ENCODE results near the gene BATF.
A peak's percentile ranks its signal among the peaks of the same experiment; 100 is the strongest.

The BATF gene

GRCh38 chr14:75578786-75579337 lies 56.6 kb downstream of the BATF start:
- Histone ChIP-seq H3K9me3 (ENCODE audit: control insufficient read depth, low read length) (no peaks in the 10 kb centered on the region), H2AFZ (peak overlapping the region; percentile 97), H3K9ac (peak overlapping the region; percentile 16), H3K4me1 (peaks cover 8% of the 10 kb centered on the region), H3K4me2 (ENCODE audit: low read length) (peak overlapping the region; percentile 87), H3K27ac (peak overlapping the region; percentile 93), H3K36me3 (ENCODE audit: control insufficient read depth, insufficient read depth, low read length) (no peaks in the 10 kb centered on the region), H3K79me2 (peaks cover 8% of the 10 kb centered on the region), H3K4me3 (ENCODE audit: low read depth, low read length) (peak overlapping the region; percentile 55), H3K27me3 (ENCODE audit: control insufficient read depth, insufficient read depth, low read length) (no peaks in the 10 kb centered on the region)
- TF ChIP-seq CTCF (IDR thresholded peaks at IDR 0.05), result peak; percentile 59

- no peak for TF ChIP-seq CTCF (IDR thresholded peaks at IDR 0.05)
- Histone ChIP-seq H2AFZ (peak overlapping the region; percentile 97), H3K27me3 (ENCODE audit: control insufficient read depth, insufficient read depth, low read length) (no peaks in the 10 kb centered on the region), H3K36me3 (ENCODE audit: control insufficient read depth, insufficient read depth, low read length) (no peaks in the 10 kb centered on the region), H3K9ac (no peak overlapping the region), H3K4me1 (peaks cover 8% of the 10 kb centered on the region), H3K4me3 (ENCODE audit: low read depth, low read length) (peak overlapping the region; percentile 55), H3K27ac (peak overlapping the region; percentile 93), H3K4me2 (ENCODE audit: low read length) (peak overlapping the region; percentile 87), H3K79me2 (peaks cover 11% of the 10 kb centered on the region), H3K9me3 (ENCODE audit: control insufficient read depth, low read length) (no peaks in the 10 kb centered on the region)
These were observed 57.1 kb downstream of the BATF start for GRCh38 chr14:75579338-75579864.

- TF ChIP-seq CTCF (IDR thresholded peaks at IDR 0.05), result no peak
- peaks cover 11% of the 10 kb centered on the region for H3K79me2 ChIP-seq
- H2AFZ ChIP-seq, result no peak overlapping the region
- H3K4me1 ChIP-seq, result peaks cover 8% of the 10 kb centered on the region
- H3K27me3 ChIP-seq (ENCODE audit: control insufficient read depth, insufficient read depth, low read length), result no peaks in the 10 kb centered on the region
- H3K27ac ChIP-seq, result no peak overlapping the region
- H3K4me2 ChIP-seq (ENCODE audit: low read length), result no peak overlapping the region
- no peaks in the 10 kb centered on the region for H3K36me3 ChIP-seq (ENCODE audit: control insufficient read depth, insufficient read depth, low read length)
- H3K9ac ChIP-seq, result no peak overlapping the region
- no peak overlapping the region for H3K4me3 ChIP-seq (ENCODE audit: low read depth, low read length)
- no peaks in the 10 kb centered on the region for H3K9me3 ChIP-seq (ENCODE audit: control insufficient read depth, low read length)
These were observed 57.6 kb downstream of the BATF start for GRCh38 chr14:75579882-75580281.

GRCh38 chr14:75587388-75587787 lies 65.1 kb downstream of the BATF start:
- H3K4me2 ChIP-seq (ENCODE audit: low read length), result no peak overlapping the region
- H3K4me1 ChIP-seq, result no peaks in the 10 kb centered on the region
- H3K4me3 ChIP-seq (ENCODE audit: low read depth, low read length), result no peak overlapping the region
- H3K9ac ChIP-seq, result no peak overlapping the region
- H2AFZ ChIP-seq, result no peak overlapping the region
- H3K27ac ChIP-seq, result no peak overlapping the region
- no peaks in the 10 kb centered on the region for H3K36me3 ChIP-seq (ENCODE audit: control insufficient read depth, insufficient read depth, low read length)
- H3K27me3 ChIP-seq (ENCODE audit: control insufficient read depth, insufficient read depth, low read length), result no peaks in the 10 kb centered on the region
- TF ChIP-seq CTCF (IDR thresholded peaks at IDR 0.05), result no peak
- peaks cover 14% of the 10 kb centered on the region for H3K79me2 ChIP-seq
- H3K9me3 ChIP-seq (ENCODE audit: control insufficient read depth, low read length), result no peaks in the 10 kb centered on the region

- Histone ChIP-seq H2AFZ (no peak overlapping the region), H3K79me2 (peaks cover 12% of the 10 kb centered on the region), H3K4me2 (ENCODE audit: low read length) (no peak overlapping the region), H3K9me3 (ENCODE audit: control insufficient read depth, low read length) (no peaks in the 10 kb centered on the region), H3K4me3 (ENCODE audit: low read depth, low read length) (no peak overlapping the region), H3K27ac (no peak overlapping the region), H3K36me3 (ENCODE audit: control insufficient read depth, insufficient read depth, low read length) (no peaks in the 10 kb centered on the region), H3K27me3 (ENCODE audit: control insufficient read depth, insufficient read depth, low read length) (no peaks in the 10 kb centered on the region), H3K9ac (no peak overlapping the region), H3K4me1 (no peaks in the 10 kb centered on the region)
- no peak for TF ChIP-seq CTCF (IDR thresholded peaks at IDR 0.05)
These were observed 67.7 kb downstream of the BATF start for GRCh38 chr14:75589931-75590330.

All from parathyroid adenoma (tissue), 2 donors.